CD4-positive, alpha-beta T cell (primary cell): ENCODE results near the gene RPL32. TPM values are rescaled to one million over a fixed set of nuclear protein-coding genes. Genes with fewer than 3 reads are reported as not detected.

Experiments used
- ATAC-seq: fragments of 200-7000 bp; cut with Tn5 transposase; one replicate; pipeline ENCODE4 v1.10.0; 2022; ENCODE audit warnings: mild to moderate bottlenecking; ENCODE audit not compliant: poor library complexity
- CTCF ChIA-PET: fragments of 350-600 bp; sonication (Branson Sonifier 250); formaldehyde crosslinking; loops from one replicate; lab custom pipeline; 2021; ENCODE audit warnings: antibody characterized with exemption, inconsistent platforms; lab: Charles Lee
- POLR2A ChIA-PET: fragments of 350-600 bp; sonication (Branson Sonifier 250); formaldehyde crosslinking; loops from one replicate; lab custom pipeline; 2021; ENCODE audit warnings: antibody characterized with exemption, inconsistent platforms; lab: Charles Lee
- DNase-seq, 14 experiments: peaks; one replicate each; pipeline ENCODE4 v3.0.0-alpha.2; 2013 to 2020; ENCODE audit warnings: mixed read lengths in 2 of 14
- H3K27ac ChIP-seq, 2 donors: one replicate each; pipeline versions ENCODE4 v1.5.1 to v1.7.0; 2013; ENCODE audit warnings: low read length in 2 of 2, low read depth in 1 of 2, mild to moderate bottlenecking in 1 of 2
- H3K27me3 ChIP-seq, 2 experiments: 1 replicate in 1 of 2; 2 replicates in 1 of 2; pipeline versions ENCODE4 v1.6.1 to v1.7.0; 2013; ENCODE audit warnings: low read length in 2 of 2, control low read depth in 1 of 2, mild to moderate bottlenecking in 1 of 2, moderate library complexity in 1 of 2; ENCODE audit not compliant: insufficient read depth in 2 of 2, control insufficient read depth in 1 of 2
- H3K36me3 ChIP-seq: one replicate; pipeline ENCODE4 v1.6.1; 2013; ENCODE audit warnings: low read length, control low read depth; ENCODE audit not compliant: insufficient read depth
- H3K4me1 ChIP-seq: one replicate; pipeline ENCODE4 v1.6.1; 2013; ENCODE audit warnings: low read length, control low read depth; ENCODE audit not compliant: insufficient read depth
- H3K4me3 ChIP-seq: one replicate; pipeline ENCODE4 v1.5.1; 2013; ENCODE audit warnings: mild to moderate bottlenecking, low read length, moderate library complexity
- H3K9me3 ChIP-seq, 2 experiments: 1 replicate in 1 of 2; 2 replicates in 1 of 2; pipeline versions ENCODE4 v1.6.1 to v1.7.0; 2013; ENCODE audit warnings: low read length in 2 of 2, mild to moderate bottlenecking in 2 of 2, control low read depth in 1 of 2, moderate library complexity in 1 of 2; ENCODE audit not compliant: control insufficient read depth in 1 of 2, insufficient read depth in 1 of 2
- H3K27ac Mint-ChIP-seq: one replicate; pipeline ENCODE4 v1.8.0; 2020; ENCODE audit warnings: mixed read lengths
- H3K27me3 Mint-ChIP-seq: one replicate; pipeline ENCODE4 v1.8.0; 2021; ENCODE audit warnings: mixed read lengths
- H3K36me3 Mint-ChIP-seq: one replicate; pipeline ENCODE4 v1.8.0; 2021; ENCODE audit warnings: low read depth, mixed read lengths
- H3K4me1 Mint-ChIP-seq: one replicate; pipeline ENCODE4 v1.8.0; 2021; ENCODE audit warnings: low read depth, mixed read lengths
- H3K4me3 Mint-ChIP-seq: one replicate; pipeline ENCODE4 v1.8.0; 2020; ENCODE audit warnings: mild to moderate bottlenecking, mixed read lengths
- H3K9me3 Mint-ChIP-seq: one replicate; pipeline ENCODE4 v1.8.0; 2020; ENCODE audit warnings: mixed read lengths
- CTCF ChIP-seq: fragments of 200-600 bp; IDR thresholded peaks from one replicate; pipeline ENCODE4 v1.8.0; 2022; ENCODE audit warnings: antibody characterized with exemption, mild to moderate bottlenecking
- intact Hi-C, 2 experiments: fragments of 100-400 bp; cut with DNase I in 1 of 2; cut with micrococcal nuclease in 1 of 2; formaldehyde crosslinking; loops; one replicate each; pipeline versions ENCODE4 v1.15.1 to v1.9.0; 2023 to 2025; cut with DNase I, micrococcal nuclease
- total RNA-seq, 174 experiments: library from RNA in 2 of 174; stranded (reverse) in 2 of 174; gene quantifications; one replicate each; pipeline ENCODE4 v1.2.3 and lab custom pipeline; 2021 to 2026

Gene RPL32
- total RNA-seq, 2 experiments from 2014 or later = 4,308 to 4,667 TPM

GRCh38 chr3:12825156-12825555 lies 16.2 kb downstream of the RPL32 start:
- Histone ChIP-seq H3K4me3 (no peak overlapping the region), H3K4me1 (no peaks in the 10 kb centered on the region), H3K36me3 (peaks cover 3% of the 10 kb centered on the region), H3K27ac (no peak overlapping the region), H3K27me3 (no peaks in the 10 kb centered on the region), H3K9me3 (no peaks in the 10 kb centered on the region)
- ChIA-PET CTCF (interaction anchor here (1.3 kb wide), 1 partner anchor 16 kb away, joined by 3 read pairs; the partner anchor contains the start of gene RPL32), POLR2A (no interaction called here)
- no peak for DNase-seq
- intact Hi-C loops = no loop called here
- Mint-ChIP-seq H3K27me3 (no peaks in the 10 kb centered on the region), H3K4me1 (no peaks in the 10 kb centered on the region), H3K27ac (no peak overlapping the region), H3K9me3 (no peaks in the 10 kb centered on the region), H3K4me3 (no peak overlapping the region), H3K36me3 (peaks cover 11% of the 10 kb centered on the region)
- ATAC-seq = no peak
- TF ChIP-seq CTCF = no peak

- Mint-ChIP-seq H3K4me3 (no peak overlapping the region), H3K4me1 (no peaks in the 10 kb centered on the region), H3K27me3 (no peaks in the 10 kb centered on the region), H3K9me3 (no peaks in the 10 kb centered on the region), H3K27ac (no peak overlapping the region), H3K36me3 (peaks cover 11% of the 10 kb centered on the region)
- intact Hi-C loops = no loop called here
- no peak for TF ChIP-seq CTCF
- Histone ChIP-seq H3K36me3 (no peaks in the 10 kb centered on the region), H3K27me3 (no peaks in the 10 kb centered on the region), H3K4me3 (no peak overlapping the region), H3K9me3 (no peaks in the 10 kb centered on the region), H3K27ac (no peak overlapping the region), H3K4me1 (no peaks in the 10 kb centered on the region)
- POLR2A ChIA-PET = no interaction called here
- CTCF ChIA-PET = no interaction called here
- DNase-seq (no peak), ATAC-seq (no peak)
These were observed 17.1 kb downstream of the RPL32 start for GRCh38 chr3:12824299-12824698.

GRCh38 chr3:12822725-12823373 lies 18.5 kb downstream of the RPL32 start:
- no peaks in the 10 kb centered on the region for H3K27me3 Mint-ChIP-seq
- H3K27ac ChIP-seq = no peak overlapping the region
- no peaks in the 10 kb centered on the region for H3K36me3 ChIP-seq
- DNase-seq (no peak), ATAC-seq (no peak)
- CTCF ChIA-PET = interaction anchor here (1.2 kb wide), 1 partner anchor 19 kb away, joined by 5 read pairs; the partner anchor contains the start of gene RPL32
- peaks cover 6% of the 10 kb centered on the region for H3K36me3 Mint-ChIP-seq
- POLR2A ChIA-PET = interaction anchor here (1.0 kb wide), 1 partner anchor 13 kb away, joined by 4 read pairs; no protein-coding TSS in a partner anchor
- no peaks in the 10 kb centered on the region for H3K4me1 Mint-ChIP-seq
- H3K27ac Mint-ChIP-seq = no peak overlapping the region
- H3K9me3 Mint-ChIP-seq = no peaks in the 10 kb centered on the region
- no peak overlapping the region for H3K4me3 ChIP-seq
- TF ChIP-seq CTCF = no peak
- H3K4me3 Mint-ChIP-seq = no peak overlapping the region
- H3K4me1 ChIP-seq = no peaks in the 10 kb centered on the region
- intact Hi-C loops = no loop called here
- H3K9me3 ChIP-seq = no peaks in the 10 kb centered on the region
- H3K27me3 ChIP-seq = no peaks in the 10 kb centered on the region
